ENCODE measurements around the gene ACAP2. TPM values are rescaled to one million over a fixed set of nuclear protein-coding genes. Genes with fewer than 3 reads are reported as not detected.

The ACAP2 gene
- total RNA-seq, 1 donor from 2014 or later, result 20.4 TPM

DNA sequence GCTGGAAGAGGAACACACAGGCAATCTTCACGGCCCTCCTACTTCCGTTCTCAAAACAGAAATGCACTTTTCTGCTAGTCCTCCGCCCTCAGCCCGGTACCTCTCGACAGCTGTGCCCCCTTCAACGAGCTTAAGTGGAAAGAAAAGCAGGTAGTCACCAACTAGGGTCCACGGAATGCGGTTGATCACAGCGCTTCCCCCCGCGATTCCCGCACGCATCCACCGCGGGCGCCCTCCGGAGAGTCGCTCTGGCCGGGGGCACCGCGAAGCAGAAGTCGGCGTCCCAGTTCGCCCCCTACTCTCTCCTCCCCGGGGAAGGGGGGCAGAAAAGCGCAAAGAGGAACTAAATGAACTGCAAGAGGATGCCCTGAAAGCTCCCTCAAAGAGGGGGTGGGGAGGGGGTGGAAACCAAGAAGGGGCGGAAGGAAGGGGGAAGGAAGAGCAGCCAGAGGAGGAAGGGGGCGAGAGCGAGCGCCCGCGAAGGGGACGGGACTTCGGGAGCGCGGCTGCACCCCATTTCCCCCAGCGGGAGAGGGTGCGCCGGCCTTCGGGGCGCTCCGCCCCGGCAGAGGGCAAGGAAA is 738 bp downstream of the ACAP2 start:
- Histone ChIP-seq H3K9me3 (no peaks in the 10 kb centered on the region), H3K27me3 (no peaks in the 10 kb centered on the region), H3K36me3 (no peaks in the 10 kb centered on the region), H3K27ac (peak overlapping the region; percentile 89 to 92), H3K4me3 (peak overlapping the region; percentile 84 to 89), H3K4me1 (peaks cover 0 to 8% of the 10 kb centered on the region in 2 donors)
- DNase-seq (ENCODE audit: low spot score in 2 of 2), result peak in 1 of 2 donors; percentile 68
- intact Hi-C loops (cut with DNase I), result loop anchor here (2.0 to 5.0 kb wide), 5 partner anchors 675 to 1855 kb away; partner anchors contain the start of genes DLG1 and LSG1
- TF ChIP-seq, protein P1, sequence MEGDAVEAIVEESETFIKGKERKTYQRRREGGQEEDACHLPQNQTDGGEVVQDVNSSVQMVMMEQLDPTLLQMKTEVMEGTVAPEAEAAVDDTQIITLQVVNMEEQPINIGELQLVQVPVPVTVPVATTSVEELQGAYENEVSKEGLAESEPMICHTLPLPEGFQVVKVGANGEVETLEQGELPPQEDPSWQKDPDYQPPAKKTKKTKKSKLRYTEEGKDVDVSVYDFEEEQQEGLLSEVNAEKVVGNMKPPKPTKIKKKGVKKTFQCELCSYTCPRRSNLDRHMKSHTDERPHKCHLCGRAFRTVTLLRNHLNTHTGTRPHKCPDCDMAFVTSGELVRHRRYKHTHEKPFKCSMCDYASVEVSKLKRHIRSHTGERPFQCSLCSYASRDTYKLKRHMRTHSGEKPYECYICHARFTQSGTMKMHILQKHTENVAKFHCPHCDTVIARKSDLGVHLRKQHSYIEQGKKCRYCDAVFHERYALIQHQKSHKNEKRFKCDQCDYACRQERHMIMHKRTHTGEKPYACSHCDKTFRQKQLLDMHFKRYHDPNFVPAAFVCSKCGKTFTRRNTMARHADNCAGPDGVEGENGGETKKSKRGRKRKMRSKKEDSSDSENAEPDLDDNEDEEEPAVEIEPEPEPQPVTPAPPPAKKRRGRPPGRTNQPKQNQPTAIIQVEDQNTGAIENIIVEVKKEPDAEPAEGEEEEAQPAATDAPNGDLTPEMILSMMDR (IDR thresholded peaks at IDR 0.05), result no peak

DNA sequence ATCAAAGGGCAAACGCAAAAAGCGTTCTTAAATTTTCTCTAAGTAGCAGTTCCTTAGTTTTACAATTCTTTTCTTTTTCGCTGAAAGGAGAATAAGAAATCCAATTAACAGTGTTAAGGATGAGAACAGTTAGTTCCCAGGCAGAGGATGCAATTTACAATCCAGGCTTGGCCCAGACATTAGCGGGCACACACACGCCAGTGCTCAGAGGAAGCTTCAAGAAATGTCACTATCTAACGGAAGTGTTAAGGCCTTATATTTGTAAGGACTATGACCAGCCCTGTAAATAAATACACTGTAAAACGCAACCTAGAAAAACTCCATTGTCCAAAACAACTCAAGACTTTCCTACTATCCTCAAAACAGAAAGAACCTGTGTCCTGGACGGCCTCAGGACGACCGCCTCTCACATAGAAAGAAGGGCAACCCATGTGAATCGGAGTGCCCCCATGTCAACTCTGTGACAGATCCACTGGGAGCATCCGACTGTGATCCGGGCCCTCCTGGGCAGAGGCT is 1.3 kb downstream of the ACAP2 start:
- TF ChIP-seq, protein P1 (IDR thresholded peaks at IDR 0.05), result no peak

DNA sequence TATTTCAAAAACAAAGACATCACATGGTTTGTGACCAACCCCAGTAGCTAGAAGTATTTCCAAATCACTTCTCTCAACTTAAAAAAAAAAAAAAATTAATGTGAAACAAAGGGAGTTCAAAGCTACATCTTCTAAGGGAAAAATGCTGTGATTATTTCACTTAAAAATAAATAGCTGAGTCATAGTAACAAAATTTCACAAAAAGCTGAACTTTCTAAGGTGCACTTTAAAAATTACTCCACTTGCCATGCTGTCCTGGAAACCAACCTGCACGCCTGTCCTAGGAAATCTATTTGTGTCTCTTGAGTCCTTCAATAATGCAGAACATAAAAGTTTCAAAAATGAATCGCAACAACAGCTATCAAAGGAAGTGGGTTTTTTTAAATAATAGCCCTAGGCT is 1.8 kb downstream of the ACAP2 start:
- peak overlapping the region; percentile 84 to 89 for H3K4me3 ChIP-seq
- TF ChIP-seq, protein P1 (IDR thresholded peaks at IDR 0.05), result no peak
- H3K27me3 ChIP-seq, result no peaks in the 10 kb centered on the region
- peaks cover 0 to 8% of the 10 kb centered on the region in 2 donors for H3K4me1 ChIP-seq
- peak overlapping the region; percentile 89 to 92 for H3K27ac ChIP-seq
- H3K9me3 ChIP-seq, result no peaks in the 10 kb centered on the region
- no peaks in the 10 kb centered on the region for H3K36me3 ChIP-seq
- DNase-seq (ENCODE audit: low spot score in 2 of 2), result no peak
- intact Hi-C loops (cut with DNase I), result loop anchor here (5.0 kb wide), 4 partner anchors 674 to 1856 kb away; partner anchors contain the start of gene DLG1

More for the DNA sequence above, 1.3 kb downstream of the ACAP2 start:
- no peak for DNase-seq (ENCODE audit: low spot score in 2 of 2)
- H3K9me3 ChIP-seq, result no peaks in the 10 kb centered on the region
- H3K27me3 ChIP-seq, result no peaks in the 10 kb centered on the region
- H3K4me3 ChIP-seq, result peak overlapping the region; percentile 84 to 89
- H3K36me3 ChIP-seq, result no peaks in the 10 kb centered on the region
- intact Hi-C loops (cut with DNase I), result loop anchor here (5.0 kb wide), 4 partner anchors 674 to 1856 kb away; partner anchors contain the start of gene DLG1
- peaks cover 0 to 8% of the 10 kb centered on the region in 2 donors for H3K4me1 ChIP-seq
- H3K27ac ChIP-seq, result peak overlapping the region; percentile 89 to 92

DNA sequence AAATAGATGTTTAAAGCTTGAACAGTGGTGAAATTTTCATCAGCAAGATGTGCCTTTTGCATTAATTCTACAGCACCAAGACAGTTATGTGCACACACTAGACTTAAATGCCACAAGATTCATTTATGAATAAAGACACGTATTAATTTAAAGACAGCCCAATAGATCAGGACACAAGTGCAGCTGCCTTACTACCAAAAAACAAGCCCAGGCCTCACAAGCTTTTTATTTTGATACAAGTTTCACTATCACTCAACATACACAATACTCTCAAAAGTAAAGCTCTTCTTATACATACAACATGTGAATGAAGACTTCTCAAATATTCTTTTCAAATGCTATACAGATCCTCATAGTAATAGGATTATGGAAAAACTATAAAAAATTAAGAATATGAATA is 2.4 kb downstream of the ACAP2 start:
- H3K4me1 ChIP-seq, result peaks cover 0 to 8% of the 10 kb centered on the region in 2 donors
- intact Hi-C loops (cut with DNase I), result loop anchor here (5.0 kb wide), 4 partner anchors 673 to 1857 kb away; partner anchors contain the start of gene DLG1
- H3K27ac ChIP-seq, result no peak overlapping the region
- H3K36me3 ChIP-seq, result no peaks in the 10 kb centered on the region
- H3K9me3 ChIP-seq, result no peaks in the 10 kb centered on the region
- no peak for DNase-seq (ENCODE audit: low spot score in 2 of 2)
- H3K4me3 ChIP-seq, result no peak overlapping the region
- no peaks in the 10 kb centered on the region for H3K27me3 ChIP-seq
- TF ChIP-seq, protein P1 (IDR thresholded peaks at IDR 0.05), result no peak

DNA sequence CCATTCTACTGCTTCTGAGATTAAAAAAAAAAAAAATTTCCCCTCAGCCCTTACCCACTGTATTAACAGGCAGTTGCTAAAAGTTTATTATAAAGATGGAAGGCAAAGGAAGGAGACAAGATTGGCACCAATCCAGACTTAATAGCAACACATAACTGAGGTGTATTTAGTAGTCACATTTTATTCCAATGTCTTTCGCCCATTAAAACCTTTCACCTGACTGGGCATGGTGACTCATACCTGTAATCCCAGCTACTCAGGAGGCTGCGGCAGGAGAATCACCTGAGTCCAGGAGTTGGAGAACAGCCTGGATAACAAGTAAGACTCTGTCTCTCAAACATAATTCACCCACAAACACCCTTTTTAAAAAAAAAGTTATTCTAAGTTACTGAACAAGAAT is 4.4 kb downstream of the ACAP2 start:
- Histone ChIP-seq H3K27ac (no peak overlapping the region), H3K9me3 (no peaks in the 10 kb centered on the region), H3K36me3 (no peaks in the 10 kb centered on the region), H3K4me3 (no peak overlapping the region), H3K4me1 (peaks cover 0 to 5% of the 10 kb centered on the region in 2 donors), H3K27me3 (no peaks in the 10 kb centered on the region)
- no peak for DNase-seq (ENCODE audit: low spot score in 2 of 2)
- TF ChIP-seq, protein P1 (IDR thresholded peaks at IDR 0.05), result no peak
- intact Hi-C loops (cut with DNase I), result no loop called here

Data from ascending aorta (tissue), 2 donors.